IPS-11a (cell line): ENCODE measurements around the gene NLRP8.
"Not testable (repeated sequence)": the region's sequence is repeated elsewhere in the genome, so short reads cannot be mapped to it uniquely, and the experiment has no call there.

Experiments
- H3K4me3 ChIP-seq: one replicate; pipeline ENCODE4 v1.5.1; 2013; ENCODE audit warnings: low read depth, low read length, control low read depth

The NLRP8 gene

DNA sequence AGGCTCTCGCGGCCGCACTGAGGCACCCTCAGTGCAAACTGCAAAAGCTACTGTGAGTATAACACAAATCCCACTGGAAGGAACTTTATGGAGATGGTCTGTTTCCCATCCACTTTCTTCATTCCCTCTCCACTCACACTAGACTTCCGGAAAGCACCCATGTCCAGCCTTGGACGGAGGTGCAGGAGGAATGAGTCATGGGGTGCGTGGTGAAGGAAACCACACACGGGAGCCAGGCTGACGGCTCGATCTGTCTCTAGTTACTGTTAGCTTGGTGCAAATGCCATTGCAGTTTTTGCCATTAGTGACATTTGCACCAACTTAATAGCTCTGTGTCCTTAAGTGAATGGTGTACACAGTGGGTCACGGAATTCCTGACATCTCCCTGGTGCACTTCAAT, 14.6 kb downstream of the NLRP8 start:
- no peak overlapping the region for H3K4me3 ChIP-seq

- no peak overlapping the region for H3K4me3 ChIP-seq
These were observed 26.4 kb downstream of the NLRP8 start for GRCh38 chr19:55973982-55974381.

DNA sequence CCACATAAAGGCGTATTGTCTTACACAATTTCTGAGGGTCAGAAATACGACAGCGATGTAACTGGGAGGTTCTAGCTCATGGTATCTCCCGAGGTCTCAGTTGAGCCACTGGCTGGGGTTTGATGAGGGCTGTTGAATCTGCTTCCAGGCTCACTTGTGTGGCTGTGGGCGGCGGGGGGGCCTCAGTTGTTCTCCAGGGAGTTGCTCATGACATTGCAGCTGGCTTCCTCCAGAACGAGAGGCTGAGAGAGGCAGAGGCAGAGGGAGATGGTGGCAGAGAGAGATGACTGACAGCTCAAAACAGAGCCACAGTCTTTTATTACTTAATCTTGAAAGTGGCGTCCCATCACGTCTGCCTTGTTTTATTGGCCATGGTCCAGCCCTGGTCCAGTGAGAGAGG, 32.8 kb downstream of the NLRP8 start:
- H3K4me3 ChIP-seq, result no peak overlapping the region

DNA sequence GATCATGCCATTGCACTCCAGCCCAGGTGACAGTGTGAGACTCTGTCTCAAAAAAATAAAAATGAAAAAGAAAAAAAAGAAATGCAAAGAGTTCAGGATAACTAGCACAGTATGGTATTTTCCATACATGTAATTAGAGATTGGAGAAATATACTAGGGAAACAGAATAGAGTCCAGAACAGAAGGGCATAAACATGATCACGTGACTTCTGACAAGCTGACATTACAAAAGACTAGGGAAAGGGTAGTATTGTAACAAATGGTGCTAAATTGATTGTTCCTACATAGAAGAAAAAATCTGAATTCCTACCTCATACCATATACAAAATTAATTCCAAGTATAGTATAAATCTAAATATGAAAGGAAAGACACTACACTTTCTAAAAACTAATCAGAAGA, 37.6 kb downstream of the NLRP8 start:
- no peak overlapping the region for H3K4me3 ChIP-seq

DNA sequence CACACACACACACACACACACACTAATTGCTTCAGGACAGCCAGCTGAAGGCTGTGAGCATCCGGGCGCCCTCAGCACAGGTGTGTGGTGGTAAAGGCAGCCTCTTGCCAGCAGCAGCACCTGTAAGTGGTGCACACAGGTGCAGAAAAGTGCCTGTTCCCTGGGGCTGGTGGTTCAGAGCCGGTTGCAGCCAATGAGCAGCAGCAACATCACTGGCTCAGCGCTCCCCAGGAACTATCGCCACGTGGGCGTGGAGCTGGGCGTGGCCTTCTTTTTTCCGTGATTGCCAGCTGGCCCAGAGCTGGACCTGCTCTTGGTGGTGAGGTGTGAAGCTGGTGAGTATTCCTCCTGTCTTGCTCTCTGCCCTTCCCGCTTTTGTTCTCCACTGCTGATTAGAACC, 38.9 kb downstream of the NLRP8 start, which contains the start of gene NLRP5:
Gene NLRP5 (plus strand): TSS at position 289 of the 400 bp plus-strand sequence.
- no peak within 1 kb of the TSS for H3K4me3 ChIP-seq

GRCh38 chr19:55990831-55991230, 43.2 kb downstream of the NLRP8 start:
- no peak overlapping the region for H3K4me3 ChIP-seq

GRCh38 chr19:55993492-55993891, 45.9 kb downstream of the NLRP8 start:
- H3K4me3 ChIP-seq, result no peak overlapping the region

- no peak overlapping the region for H3K4me3 ChIP-seq
These were observed 67.1 kb downstream of the NLRP8 start for GRCh38 chr19:56014765-56015164.

- H3K4me3 ChIP-seq, result no peak overlapping the region
These were observed 68.1 kb downstream of the NLRP8 start for GRCh38 chr19:56015756-56016155.

DNA sequence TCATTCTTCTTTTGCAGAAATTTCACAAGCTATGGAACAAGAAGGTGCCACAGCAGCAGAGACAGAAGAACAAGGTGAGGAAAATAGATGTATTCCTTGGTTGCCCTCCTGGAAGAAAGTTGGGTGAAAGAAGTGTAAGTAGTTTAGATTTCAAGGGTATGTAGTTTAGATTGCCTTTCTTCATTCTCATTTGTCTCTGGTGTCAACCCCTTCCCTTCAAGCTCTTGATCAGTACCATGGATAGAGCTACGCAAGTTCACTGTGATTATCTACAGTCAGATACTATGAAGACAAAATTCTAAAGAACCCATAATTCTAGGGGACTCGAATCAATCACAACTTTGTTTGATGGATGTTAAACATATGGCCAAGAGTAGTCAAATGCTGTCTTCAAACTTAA, 71.7 kb downstream of the NLRP8 start:
- H3K4me3 ChIP-seq, result not testable (repeated sequence)

GRCh38 chr19:56020355-56020975, 72.8 kb downstream of the NLRP8 start:
- H3K4me3 ChIP-seq, result not testable (repeated sequence)

GRCh38 chr19:56026769-56027168, 79.1 kb downstream of the NLRP8 start:
- no peak overlapping the region for H3K4me3 ChIP-seq
